ENCODE data around the gene OTOG. TPM values are rescaled to one million over a fixed set of nuclear protein-coding genes. Genes with fewer than 3 reads are reported as not detected.

Gene OTOG
- total RNA-seq, 1 experiment from 2014 or later = 0.35 TPM

DNA sequence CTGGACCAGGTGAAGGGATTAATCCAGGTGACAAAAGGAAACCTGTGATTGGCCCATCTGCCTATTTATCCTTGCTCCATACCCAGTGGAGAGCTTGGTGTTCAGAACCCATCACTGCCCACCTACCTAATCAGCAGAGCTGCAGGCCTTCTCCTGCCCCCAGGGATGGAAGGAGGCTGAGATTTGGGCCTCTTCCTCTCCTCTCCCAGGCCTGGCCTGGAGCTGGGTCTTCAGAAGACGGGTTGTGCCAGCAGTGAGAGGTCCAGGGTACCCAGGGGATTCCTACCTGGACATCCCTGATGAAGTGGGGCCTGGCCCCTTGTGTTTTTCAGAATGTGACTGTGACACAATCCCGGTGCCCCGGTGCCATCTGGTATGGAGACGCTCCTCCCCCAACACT is 92.0 kb downstream of the OTOG start:
- H3K27me3 ChIP-seq (ENCODE audit: insufficient read depth, low read length) = no peaks in the 10 kb centered on the region
- no peak overlapping the region for H3K4ac ChIP-seq (ENCODE audit: low read depth, low read length)
- H3K18ac ChIP-seq (ENCODE audit: insufficient read length, low read depth, low read length) = no peak overlapping the region
- no peak overlapping the region for H4K91ac ChIP-seq (ENCODE audit: insufficient read length, low read depth, low read length)
- H3K27me3 Mint-ChIP-seq (ENCODE audit: low read depth) = peaks cover 4% of the 10 kb centered on the region
- no peaks in the 10 kb centered on the region for H3K4me1 ChIP-seq (ENCODE audit: insufficient read depth, low read length)
- no peak overlapping the region for H2AK5ac ChIP-seq (ENCODE audit: insufficient read length, low read length)
- no peaks in the 10 kb centered on the region for H3K9me3 Mint-ChIP-seq
- no peak for DNase-seq
- H2BK120ac ChIP-seq (ENCODE audit: low read depth, low read length, poor library complexity, severe bottlenecking) = no peak overlapping the region
- no peak overlapping the region for H3K27ac Mint-ChIP-seq
- no peak overlapping the region for H2BK15ac ChIP-seq (ENCODE audit: low read depth, low read length)
- H3K79me1 ChIP-seq (ENCODE audit: insufficient read depth, low read depth, low read length, poor library complexity, severe bottlenecking) = no peaks in the 10 kb centered on the region
- no peak overlapping the region for H3K4me3 Mint-ChIP-seq
- no peak overlapping the region for H4K5ac ChIP-seq (ENCODE audit: insufficient read length, low read depth, low read length)
- no peak overlapping the region for H3K14ac ChIP-seq (ENCODE audit: insufficient read depth, low read length)
- no CpG with 5 or more reads among the region's 4 CpGs for WGBS (ENCODE audit: extremely low coverage, insufficient read length, low lambda C conversion rate)
- TF ChIP-seq, protein P1, sequence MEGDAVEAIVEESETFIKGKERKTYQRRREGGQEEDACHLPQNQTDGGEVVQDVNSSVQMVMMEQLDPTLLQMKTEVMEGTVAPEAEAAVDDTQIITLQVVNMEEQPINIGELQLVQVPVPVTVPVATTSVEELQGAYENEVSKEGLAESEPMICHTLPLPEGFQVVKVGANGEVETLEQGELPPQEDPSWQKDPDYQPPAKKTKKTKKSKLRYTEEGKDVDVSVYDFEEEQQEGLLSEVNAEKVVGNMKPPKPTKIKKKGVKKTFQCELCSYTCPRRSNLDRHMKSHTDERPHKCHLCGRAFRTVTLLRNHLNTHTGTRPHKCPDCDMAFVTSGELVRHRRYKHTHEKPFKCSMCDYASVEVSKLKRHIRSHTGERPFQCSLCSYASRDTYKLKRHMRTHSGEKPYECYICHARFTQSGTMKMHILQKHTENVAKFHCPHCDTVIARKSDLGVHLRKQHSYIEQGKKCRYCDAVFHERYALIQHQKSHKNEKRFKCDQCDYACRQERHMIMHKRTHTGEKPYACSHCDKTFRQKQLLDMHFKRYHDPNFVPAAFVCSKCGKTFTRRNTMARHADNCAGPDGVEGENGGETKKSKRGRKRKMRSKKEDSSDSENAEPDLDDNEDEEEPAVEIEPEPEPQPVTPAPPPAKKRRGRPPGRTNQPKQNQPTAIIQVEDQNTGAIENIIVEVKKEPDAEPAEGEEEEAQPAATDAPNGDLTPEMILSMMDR (conservative IDR thresholded peaks at IDR 0.05) = no peak
- no peaks in the 10 kb centered on the region for H3K9me3 ChIP-seq (ENCODE audit: control insufficient read depth, low read depth, low read length)
- H3K79me2 ChIP-seq (ENCODE audit: insufficient read depth, low read length) = no peaks in the 10 kb centered on the region
- H3K9ac ChIP-seq (ENCODE audit: extremely low read depth, insufficient read length, low read length) = no peak overlapping the region
- no peak overlapping the region for H2AFZ ChIP-seq (ENCODE audit: low read length)
- H2BK5ac ChIP-seq (ENCODE audit: insufficient read length, low read length) = no peak overlapping the region
- no peak overlapping the region for H4K8ac ChIP-seq (replicated peaks; ENCODE audit: insufficient read length, low read depth, low read length)
- H3K4me1 Mint-ChIP-seq = peaks cover 0 to 4% of the 10 kb centered on the region in 2 experiments; a peak in 2 of 4 replicates
- no peak overlapping the region for H3T11ph ChIP-seq (ENCODE audit: low read length)
- H3K36me3 Mint-ChIP-seq (ENCODE audit: insufficient read depth in 1 of 3, low read depth in 3 of 3) = no peaks in the 10 kb centered on the region
- H3K23ac ChIP-seq (ENCODE audit: insufficient read length, low read depth, low read length) = no peak overlapping the region
- H3K23me2 ChIP-seq (ENCODE audit: insufficient read length, low read depth, low read length, poor library complexity, severe bottlenecking) = no peaks in the 10 kb centered on the region
- no peak overlapping the region for H2BK20ac ChIP-seq (ENCODE audit: low read depth, low read length, poor library complexity, severe bottlenecking)
- no peak overlapping the region for H3K56ac ChIP-seq (ENCODE audit: insufficient read length, low read depth, low read length)
- H3K27ac ChIP-seq (ENCODE audit: insufficient read length, low read depth, low read length) = no peak overlapping the region
- no peaks in the 10 kb centered on the region for H4K20me1 ChIP-seq (ENCODE audit: control insufficient read depth, insufficient read depth, insufficient read length)
- no peak overlapping the region for H2BK12ac ChIP-seq (ENCODE audit: insufficient read length, low read depth, low read length)
- no peak overlapping the region for H3K4me2 ChIP-seq (ENCODE audit: insufficient read depth, insufficient read length, low read length)
